K562 (cell line): ENCODE measurements around the gene DGKK. TPM values are rescaled to one million over a fixed set of nuclear protein-coding genes. Genes with fewer than 3 reads are reported as not detected.

Experiments used
- ATAC-seq: fragments of 200-7000 bp; cut with Tn5 transposase; 3 replicates; pipeline ENCODE4 v1.9.1; 2020; ENCODE audit warnings: moderate library complexity
- BruUV-seq: library from RNA; stranded (reverse); fragments of 400-500 nt; replicated peaks from 2 replicates; lab custom pipeline; 2021; lab: Mats Ljungman, UMichigan
- CTCF ChIA-PET: fragments of 300-600 bp; formaldehyde crosslinking; extraction: SDS; loops from one replicate; lab custom pipeline; 2021; ENCODE audit warnings: low intra/inter-chr PET ratio; lab: Yijun Ruan, JAX
- POLR2A ChIA-PET: fragments of 300-600, 350-650 bp; sonication (Branson Sonifier 250); formaldehyde crosslinking; extraction: SDS; loops from one replicate; lab custom pipeline; 2021; ENCODE audit warnings: antibody characterized with exemption, inconsistent platforms; lab: Yijun Ruan, JAX
- DNase-seq, 4 experiments: peaks; one replicate each; pipeline versions ENCODE4 v3.0.0 to v3.0.0-alpha.2; 2011 to 2018; ENCODE audit warnings: low spot score in 3 of 4, mixed read lengths in 3 of 4; ENCODE audit errors: extremely low read depth in 1 of 4
- FAIRE-seq: peaks from 2 replicates; lab custom pipeline; 2011; peaks lifted over from hg19 to GRCh38; lab: Jason Lieb, UNC
- H2AFZ ChIP-seq: 2 replicates; pipeline ENCODE4 v1.6.0; 2011; ENCODE audit warnings: low read depth, low read length, control low read depth, inconsistent platforms
- H3K27ac ChIP-seq: fragments of 200-600 bp; 3 replicates; pipeline ENCODE4 v1.8.0; 2011; ENCODE audit warnings: low read depth, mild to moderate bottlenecking, control low read depth, inconsistent platforms, low read length, moderate library complexity, mixed read lengths; ENCODE audit errors: extremely low read depth
- H3K27me3 ChIP-seq, 2 experiments: fragments of 300-600 bp in 1 of 2; 2 replicates in 1 of 2; 3 replicates in 1 of 2; pipeline versions ENCODE4 v1.6.0 to v1.8.0; 2011; ENCODE audit warnings: inconsistent platforms in 2 of 2, low read length in 2 of 2, mild to moderate bottlenecking in 1 of 2, mixed read lengths in 1 of 2, moderate library complexity in 1 of 2; ENCODE audit not compliant: control insufficient read depth in 2 of 2, insufficient read depth in 2 of 2
- H3K36me3 ChIP-seq: fragments of 300-600 bp; 3 replicates; pipeline ENCODE4 v1.8.0; 2011; ENCODE audit warnings: mild to moderate bottlenecking, low read length, inconsistent platforms; ENCODE audit not compliant: control insufficient read depth, insufficient read depth
- H3K4me1 ChIP-seq, 2 experiments: fragments of 200-600 bp in 1 of 2; replicated peaks in 1 of 2; 2 replicates in 1 of 2; 3 replicates in 1 of 2; pipeline versions ENCODE4 v1.5.1 to v1.8.0; 2011; ENCODE audit warnings: inconsistent platforms in 2 of 2, low read length in 2 of 2, mild to moderate bottlenecking in 1 of 2, mixed read lengths in 1 of 2, moderate library complexity in 1 of 2; ENCODE audit not compliant: control insufficient read depth in 2 of 2, insufficient read depth in 2 of 2
- H3K4me2 ChIP-seq: 2 replicates; pipeline ENCODE4 v1.6.1; 2011; ENCODE audit warnings: low read length, control low read depth, inconsistent platforms, mixed read lengths; ENCODE audit not compliant: insufficient read depth
- H3K4me3 ChIP-seq: fragments of 200-600 bp; sonication (generic), shearing (Covaris generic); 2 replicates; pipeline ENCODE4 v1.5.1; 2016; ENCODE audit warnings: control low read depth, inconsistent platforms
- H3K79me2 ChIP-seq: fragments of 200-600 bp; 3 replicates; pipeline ENCODE4 v1.8.0; 2011; ENCODE audit warnings: low read length, inconsistent platforms; ENCODE audit not compliant: control insufficient read depth, insufficient read depth
- H3K9ac ChIP-seq, 2 experiments: 2 replicates each; pipeline versions ENCODE4 v1.6.0 to v1.6.1; 2011; ENCODE audit warnings: low read depth in 2 of 2, low read length in 2 of 2, control low read depth in 1 of 2, inconsistent platforms in 1 of 2, mild to moderate bottlenecking in 1 of 2, mixed read lengths in 1 of 2; ENCODE audit not compliant: insufficient read depth in 1 of 2
- H3K9me1 ChIP-seq: one replicate; pipeline ENCODE4 v1.6.0; 2011; ENCODE audit warnings: inconsistent platforms, mild to moderate bottlenecking, low read length, moderate library complexity; ENCODE audit not compliant: control insufficient read depth, insufficient read depth
- H3K9me3 ChIP-seq: replicated peaks from 2 replicates; pipeline ENCODE4 v1.5.1; 2011; ENCODE audit warnings: low read depth, low read length, inconsistent platforms; ENCODE audit not compliant: control insufficient read depth, insufficient read depth
- H4K20me1 ChIP-seq: replicated peaks from 2 replicates; pipeline ENCODE4 v1.6.1; 2011; ENCODE audit warnings: low read length, inconsistent platforms, mixed read lengths; ENCODE audit not compliant: control insufficient read depth, insufficient read depth
- CEBPG ChIP-seq, 3 experiments: fragments of 200-800 bp in 1 of 3; sonication (Bioruptor generic) in 1 of 3; sonication (generic) in 1 of 3; formaldehyde crosslinking in 1 of 3; IDR thresholded peaks in 2 of 3; conservative IDR thresholded peaks in 1 of 3; 2 replicates each; pipeline versions ENCODE4 v1.6.1 to v1.8.0; 2016 to 2022; ENCODE audit warnings: missing compliant biosample characterization in 2 of 3, missing genetic modification characterization in 2 of 3, mild to moderate bottlenecking in 1 of 3, missing genetic modification reagents in 1 of 3
- EWSR1 ChIP-seq: fragments of 450-650 bp; IDR thresholded peaks from 2 replicates; pipeline ENCODE4 v1.6.1; 2018; ENCODE audit warnings: borderline replicate concordance, mild to moderate bottlenecking, low read depth, moderate library complexity; ENCODE audit not compliant: partially characterized antibody
- JUND ChIP-seq, 2 experiments: IDR thresholded peaks; 2 replicates in 1 of 2; 3 replicates in 1 of 2; pipeline ENCODE4 v1.6.1; 2011; ENCODE audit warnings: borderline replicate concordance in 2 of 2, low read depth in 2 of 2, low read length in 2 of 2, improper control_type of control experiment in 1 of 2, missing biosample characterization in 1 of 2, missing genetic modification characterization in 1 of 2, missing genetic modification reagents in 1 of 2
- MEF2A ChIP-seq: IDR thresholded peaks from 2 replicates; pipeline ENCODE4 v1.6.1; 2011; ENCODE audit warnings: low read depth, mild to moderate bottlenecking, low read length, moderate library complexity; ENCODE audit not compliant: control insufficient read depth
- NFE2 ChIP-seq: IDR thresholded peaks from 2 replicates; pipeline ENCODE4 v1.6.1; 2014; ENCODE audit warnings: antibody characterized with exemption, low read depth
- NR2C1 ChIP-seq, 2 experiments: fragments of 450-650 bp; IDR thresholded peaks; 2 replicates each; pipeline ENCODE4 v1.6.1; 2017; ENCODE audit warnings: mild to moderate bottlenecking in 2 of 2, antibody characterized with exemption in 1 of 2, inconsistent platforms in 1 of 2, missing compliant biosample characterization in 1 of 2, missing genetic modification characterization in 1 of 2
- RFX1 ChIP-seq: fragments of 450-650 bp; IDR thresholded peaks from 2 replicates; pipeline ENCODE4 v1.6.1; 2016; ENCODE audit warnings: mild to moderate bottlenecking, moderate library complexity
- SIN3B ChIP-seq: fragments of 450-650 bp; IDR thresholded peaks from 2 replicates; pipeline ENCODE4 v1.6.1; 2017; ENCODE audit warnings: low read depth, mild to moderate bottlenecking, moderate library complexity
- WGBS: fragments of 100-300 bp; shearing (Covaris generic); methylation state at CpG from one replicate; pipeline ENCODE4 v1.1.6; 2016; ENCODE audit warnings: low coverage, mixed read lengths; ENCODE audit not compliant: insufficient coverage; ENCODE audit errors: missing lambda C conversion rate; 5-methylcytosine and 5-hydroxymethylcytosine counted together
- in situ Hi-C: fragments of 300-500 bp; cut with MboI; formaldehyde crosslinking; loops from 4 replicates; pipeline ENCODE4 v1.15.0; 2018; ENCODE audit warnings: inconsistent platforms, mixed read lengths
- intact Hi-C: fragments of 100-400 bp; cut with micrococcal nuclease; formaldehyde crosslinking; loops from 2 replicates; pipeline ENCODE4 v1.14.2; 2022
- polyA plus RNA-seq, 8 experiments: library from polyadenylated mRNA; depleted of rRNA in 4 of 8; stranded (reverse) in 5 of 8; unstranded in 3 of 8; fragments of >200 nt; fragmentation: Nextera tagmentation in 2 of 8; fragmentation: Illumina TruSeq in 1 of 8; extraction: Ambion mirVana in 2 of 8; extraction: Trizol in 1 of 8; gene quantifications; 2 replicates each; pipeline versions ENCODE4 v1.2.1 to v1.2.3, GENCODE V29; 2011 to 2014; ENCODE audit warnings: inconsistent platforms in 1 of 8, missing spikeins in 1 of 8
- total RNA-seq, 7 experiments: library from RNA; depleted of rRNA in 6 of 7; stranded (reverse); fragments of >200 nt in 6 of 7; fragmentation: Illumina TruSeq in 2 of 7; extraction: Trizol in 2 of 7; gene quantifications; 2 replicates each; pipeline versions ENCODE4 v1.2.1 to v1.2.3, GENCODE V29; 2011 to 2021; ENCODE audit warnings: low replicate concordance in 1 of 7
- TF ChIP-seq, protein P1 (sequence below), 2 experiments: fragments of 450-650 bp in 1 of 2; sonication (generic) in 1 of 2; formaldehyde crosslinking in 1 of 2; IDR thresholded peaks in 1 of 2; conservative IDR thresholded peaks in 1 of 2; 2 replicates each; pipeline versions ENCODE4 v1.6.1 to v1.8.1; 2016 to 2023; ENCODE audit warnings: mild to moderate bottlenecking in 2 of 2, moderate library complexity in 2 of 2, inconsistent platforms in 1 of 2, missing genetic modification reagents in 1 of 2
- TF ChIP-seq, protein P2 (sequence below): fragments of 450-650 bp; formaldehyde crosslinking; IDR thresholded peaks from 2 replicates; pipeline ENCODE4 v1.4.0; 2022; ENCODE audit warnings: mild to moderate bottlenecking, moderate library complexity
- TF ChIP-seq, protein P3 (sequence below), 3 experiments: IDR thresholded peaks in 2 of 3; conservative IDR thresholded peaks in 1 of 3; 2 replicates each; pipeline ENCODE4 v1.5.1; 2011 to 2012; ENCODE audit warnings: low read length in 3 of 3, mild to moderate bottlenecking in 3 of 3, control low read depth in 2 of 3, improper control_type of control experiment in 1 of 3, inconsistent platforms in 1 of 3, low read depth in 1 of 3, mixed read lengths in 1 of 3, moderate library complexity in 1 of 3; ENCODE audit not compliant: insufficient read depth in 2 of 3

DGKK gene
- total and polyA plus RNA-seq, 9 of the 15 experiments (the other 6 are each of a cell fraction or from before 2014, with no cell fraction given) = not detected

DNA sequence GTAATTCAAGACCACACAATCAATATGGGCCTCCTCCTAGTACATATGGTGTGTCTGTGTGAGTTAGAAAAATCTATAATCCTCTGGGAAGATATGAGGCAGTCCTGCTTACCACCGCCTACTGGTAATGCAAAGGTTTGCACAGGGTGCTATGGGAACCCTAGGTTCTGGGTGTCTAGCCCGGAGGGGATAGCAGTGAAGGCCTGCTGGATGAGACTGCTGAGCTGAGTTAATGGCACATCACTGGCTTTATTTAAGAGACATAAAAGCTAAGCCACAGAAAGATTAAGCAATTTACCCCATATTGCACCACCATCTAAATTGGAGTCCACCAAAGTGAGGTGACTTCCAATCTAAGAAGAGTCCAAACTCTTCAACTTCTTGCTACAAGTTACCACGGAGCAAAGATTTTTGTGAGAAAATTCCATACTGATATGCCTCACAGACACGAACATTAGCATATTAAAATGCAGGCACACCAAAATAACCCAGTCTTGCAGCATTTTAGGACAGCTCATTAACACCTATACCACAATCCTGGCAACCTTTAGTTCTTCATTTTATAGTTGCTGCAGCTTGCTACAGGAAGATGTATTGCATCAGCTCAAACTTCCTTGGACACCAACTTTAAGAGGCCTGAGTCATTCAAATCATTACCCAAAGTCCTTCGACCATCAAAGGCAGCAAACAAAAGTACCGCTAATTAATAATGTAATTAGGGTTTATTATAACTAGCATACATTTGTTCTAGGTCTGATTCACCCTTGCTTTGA lies 13.7 kb downstream of the DGKK start:
- 7% methylated on average over 6 of the region's 6 CpGs for WGBS
- Histone ChIP-seq H3K27ac (no peak overlapping the region), H3K79me2 (no peaks in the 10 kb centered on the region), H3K9me3 (no peaks in the 10 kb centered on the region), H3K36me3 (no peaks in the 10 kb centered on the region), H2AFZ (no peak overlapping the region), H3K9ac (no peak overlapping the region), H3K27me3 (no peaks in the 10 kb centered on the region), H4K20me1 (no peaks in the 10 kb centered on the region), H3K4me3 (no peak overlapping the region), H3K4me1 (no peaks in the 10 kb centered on the region), H3K4me2 (no peak overlapping the region), H3K9me1 (no peaks in the 10 kb centered on the region)
- intact Hi-C loops (no loop called here), in situ Hi-C loops (no loop called here)
- DNase-seq (no peak), FAIRE-seq (no peak), ATAC-seq (peak; percentile 75)
- ChIA-PET CTCF (no interaction called here), POLR2A (interaction anchor here (0.6 kb wide), 1 partner anchor 314 kb away, joined by 3 read pairs; no protein-coding TSS in a partner anchor)
- no TSS peak for BruUV-seq
- TF ChIP-seq SIN3B (no peak), JUND (IDR thresholded peaks at IDR 0.05; ENCODE audit: borderline replicate concordance, low read depth, low read length) (0 out of 2 replicates have a peak, but pooled peaks have one; percentile 12), JUND (tag; IDR thresholded peaks at IDR 0.05; ENCODE audit: borderline replicate concordance, low read depth, low read length) (no peak), NR2C1 (IDR thresholded peaks at IDR 0.05) (no peak), NR2C1 (tag; IDR thresholded peaks at IDR 0.05) (no peak), RFX1 (0 out of 2 replicates have a peak, but pooled peaks have one; percentile 9), EWSR1 (no peak), CEBPG (CRISPR knock-in tag; IDR thresholded peaks at IDR 0.05) (no peak), CEBPG (tag; conservative IDR thresholded peaks at IDR 0.05 in 1 of 2, IDR thresholded peaks at IDR 0.05 in 1 of 2) (peak; percentile 63 to 88; a peak in 2 of 4 replicates), NFE2 (peak; percentile 8; the same call in 1 of the 2 replicates), MEF2A (no peak)
- TF ChIP-seq, protein P1, sequence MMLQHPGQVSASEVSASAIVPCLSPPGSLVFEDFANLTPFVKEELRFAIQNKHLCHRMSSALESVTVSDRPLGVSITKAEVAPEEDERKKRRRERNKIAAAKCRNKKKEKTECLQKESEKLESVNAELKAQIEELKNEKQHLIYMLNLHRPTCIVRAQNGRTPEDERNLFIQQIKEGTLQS (IDR thresholded peaks at IDR 0.05) = peak; percentile 62; the same call in 1 of the 2 replicates
- TF ChIP-seq, protein P1 (CRISPR knock-in tag; conservative IDR thresholded peaks at IDR 0.05) = no peak
- TF ChIP-seq, protein P2, sequence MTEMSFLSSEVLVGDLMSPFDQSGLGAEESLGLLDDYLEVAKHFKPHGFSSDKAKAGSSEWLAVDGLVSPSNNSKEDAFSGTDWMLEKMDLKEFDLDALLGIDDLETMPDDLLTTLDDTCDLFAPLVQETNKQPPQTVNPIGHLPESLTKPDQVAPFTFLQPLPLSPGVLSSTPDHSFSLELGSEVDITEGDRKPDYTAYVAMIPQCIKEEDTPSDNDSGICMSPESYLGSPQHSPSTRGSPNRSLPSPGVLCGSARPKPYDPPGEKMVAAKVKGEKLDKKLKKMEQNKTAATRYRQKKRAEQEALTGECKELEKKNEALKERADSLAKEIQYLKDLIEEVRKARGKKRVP = peak; percentile 61; the same call in 1 of the 2 replicates
- TF ChIP-seq, protein P3, sequence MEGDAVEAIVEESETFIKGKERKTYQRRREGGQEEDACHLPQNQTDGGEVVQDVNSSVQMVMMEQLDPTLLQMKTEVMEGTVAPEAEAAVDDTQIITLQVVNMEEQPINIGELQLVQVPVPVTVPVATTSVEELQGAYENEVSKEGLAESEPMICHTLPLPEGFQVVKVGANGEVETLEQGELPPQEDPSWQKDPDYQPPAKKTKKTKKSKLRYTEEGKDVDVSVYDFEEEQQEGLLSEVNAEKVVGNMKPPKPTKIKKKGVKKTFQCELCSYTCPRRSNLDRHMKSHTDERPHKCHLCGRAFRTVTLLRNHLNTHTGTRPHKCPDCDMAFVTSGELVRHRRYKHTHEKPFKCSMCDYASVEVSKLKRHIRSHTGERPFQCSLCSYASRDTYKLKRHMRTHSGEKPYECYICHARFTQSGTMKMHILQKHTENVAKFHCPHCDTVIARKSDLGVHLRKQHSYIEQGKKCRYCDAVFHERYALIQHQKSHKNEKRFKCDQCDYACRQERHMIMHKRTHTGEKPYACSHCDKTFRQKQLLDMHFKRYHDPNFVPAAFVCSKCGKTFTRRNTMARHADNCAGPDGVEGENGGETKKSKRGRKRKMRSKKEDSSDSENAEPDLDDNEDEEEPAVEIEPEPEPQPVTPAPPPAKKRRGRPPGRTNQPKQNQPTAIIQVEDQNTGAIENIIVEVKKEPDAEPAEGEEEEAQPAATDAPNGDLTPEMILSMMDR (IDR thresholded peaks at IDR 0.05 in 2 of 3, conservative IDR thresholded peaks at IDR 0.05 in 1 of 3; ENCODE audit: insufficient read depth in 2 of 3, low read depth in 1 of 3, low read length in 3 of 3) = 0 out of 6 replicates have a peak, but pooled peaks of 1 of the 3 experiments have one; percentile 11
